H1 (cell line): ENCODE results near the gene TOMM22. TPM values are rescaled to one million over a fixed set of nuclear protein-coding genes. Genes with fewer than 3 reads are reported as not detected.

Experiments
- CTCF ChIA-PET: fragments of 300-600 bp; sonication (Branson Sonifier 250); formaldehyde crosslinking; loops from one replicate; lab custom pipeline; 2021; ENCODE audit not compliant: partially characterized antibody; lab: Charles Lee
- POLR2A ChIA-PET: fragments of 300-600 bp; sonication (Branson Sonifier 250); formaldehyde crosslinking; loops from one replicate; lab custom pipeline; 2021; ENCODE audit warnings: inconsistent platforms; ENCODE audit not compliant: partially characterized antibody; lab: Charles Lee
- DNase-seq, 2 experiments: peaks; one replicate each; pipeline versions ENCODE4 v3.0.0 to v3.0.0-alpha.2; 2010 to 2022; ENCODE audit warnings: low spot score in 2 of 2, low read depth in 1 of 2, mixed read lengths in 1 of 2
- FAIRE-seq: peaks from 2 replicates; lab custom pipeline; 2011; peaks lifted over from hg19 to GRCh38; lab: Jason Lieb, UNC
- H2AFZ ChIP-seq: 2 replicates; pipeline ENCODE4 v1.8.1; 2012; ENCODE audit warnings: low read length, inconsistent platforms
- H2AK5ac ChIP-seq: 2 replicates; pipeline ENCODE4 v1.6.1; 2013; ENCODE audit warnings: low read depth, low read length
- H2BK120ac ChIP-seq: replicated peaks from 2 replicates; pipeline ENCODE3; 2013; ENCODE audit warnings: low read depth, low read length, inconsistent platforms
- H2BK12ac ChIP-seq: 2 replicates; pipeline ENCODE4 v1.6.1; 2013; ENCODE audit warnings: low read depth, low read length
- H2BK15ac ChIP-seq: 2 replicates; pipeline ENCODE4 v1.6.1; 2013; ENCODE audit warnings: low read length
- H2BK20ac ChIP-seq: 2 replicates; pipeline ENCODE4 v1.6.1; 2013; ENCODE audit warnings: low read length
- H2BK5ac ChIP-seq: 2 replicates; pipeline ENCODE4 v1.6.1; 2013; ENCODE audit warnings: low read depth, low read length
- H3K14ac ChIP-seq: 2 replicates; pipeline ENCODE4 v1.6.1; 2013; ENCODE audit warnings: inconsistent platforms; ENCODE audit not compliant: insufficient read length
- H3K18ac ChIP-seq: 2 replicates; pipeline ENCODE4 v1.6.1; 2013; ENCODE audit warnings: low read length; ENCODE audit errors: extremely low read depth
- H3K23ac ChIP-seq: 2 replicates; pipeline ENCODE4 v1.6.1; 2013; ENCODE audit warnings: inconsistent platforms; ENCODE audit not compliant: insufficient read length
- H3K23me2 ChIP-seq: 2 replicates; pipeline ENCODE4 v1.6.1; 2013; ENCODE audit warnings: low read depth, low read length
- H3K27ac ChIP-seq: 2 replicates; pipeline ENCODE4 v1.6.1; 2011; ENCODE audit warnings: low read depth, low read length, inconsistent platforms
- H3K27me3 ChIP-seq, 4 experiments: replicated peaks in 1 of 4; 1 replicate in 1 of 4; 2 replicates in 3 of 4; pipeline versions ENCODE4 v1.6.1 to v1.8.1; 2011 to 2013; ENCODE audit warnings: low read length in 3 of 4, mild to moderate bottlenecking in 3 of 4, inconsistent platforms in 2 of 4, mixed read lengths in 2 of 4, moderate library complexity in 1 of 4; ENCODE audit not compliant: control insufficient read depth in 3 of 4, insufficient read depth in 3 of 4; ENCODE audit errors: extremely low read depth in 1 of 4
- H3K36me3 ChIP-seq, 4 experiments: 2 replicates each; pipeline versions ENCODE4 v1.6.1 to v1.8.1; 2011 to 2013; ENCODE audit warnings: mild to moderate bottlenecking in 4 of 4, low read length in 3 of 4, moderate library complexity in 2 of 4, control low read depth in 1 of 4, inconsistent platforms in 1 of 4; ENCODE audit not compliant: insufficient read depth in 4 of 4, control insufficient read depth in 2 of 4
- H3K4ac ChIP-seq: replicated peaks from 2 replicates; pipeline ENCODE3; 2013; ENCODE audit warnings: low read length, low read depth, mixed read lengths, inconsistent platforms; ENCODE audit not compliant: insufficient read length
- H3K4me1 ChIP-seq, 4 experiments: replicated peaks in 1 of 4; 1 replicate in 1 of 4; 2 replicates in 3 of 4; pipeline versions ENCODE4 v1.6.1 to v1.8.1; 2011 to 2013; ENCODE audit warnings: low read length in 3 of 4, inconsistent platforms in 2 of 4, mixed read lengths in 1 of 4; ENCODE audit not compliant: insufficient read depth in 4 of 4, control insufficient read depth in 3 of 4
- H3K4me2 ChIP-seq, 2 experiments: 2 replicates each; pipeline versions ENCODE4 v1.6.1 to v1.8.1; 2011 to 2013; ENCODE audit warnings: low read depth in 2 of 2, low read length in 2 of 2, control low read depth in 1 of 2, inconsistent platforms in 1 of 2, mild to moderate bottlenecking in 1 of 2; ENCODE audit not compliant: insufficient read depth in 1 of 2
- H3K4me3 ChIP-seq, 4 experiments: fragments of 200-600, 300-600 bp in 1 of 4; sonication (generic), shearing (Covaris generic), sonication (Bioruptor Twin) in 1 of 4; 2 replicates each; pipeline versions ENCODE4 v1.5.1 to v1.8.1; 2011 to 2016; ENCODE audit warnings: low read length in 4 of 4, low read depth in 3 of 4, control low read depth in 2 of 4, inconsistent platforms in 2 of 4, mild to moderate bottlenecking in 2 of 4, mixed read lengths in 1 of 4, moderate library complexity in 1 of 4; ENCODE audit not compliant: insufficient read depth in 2 of 4; ENCODE audit errors: extremely low read depth in 1 of 4
- H3K56ac ChIP-seq: replicated peaks from 2 replicates; pipeline ENCODE3; 2013; ENCODE audit warnings: low read depth, mild to moderate bottlenecking, mixed read lengths, low read length, inconsistent platforms; ENCODE audit not compliant: insufficient read length
- H3K79me1 ChIP-seq: 2 replicates; pipeline ENCODE4 v1.6.1; 2013; ENCODE audit warnings: low read depth, low read length, control low read depth
- H3K79me2 ChIP-seq, 2 experiments: 2 replicates each; pipeline versions ENCODE4 v1.6.1 to v1.8.1; 2012 to 2013; ENCODE audit warnings: low read length in 2 of 2, mild to moderate bottlenecking in 2 of 2, inconsistent platforms in 1 of 2; ENCODE audit not compliant: insufficient read depth in 2 of 2, control insufficient read depth in 1 of 2
- H3K9ac ChIP-seq, 4 experiments: replicated peaks in 1 of 4; 1 replicate in 1 of 4; 2 replicates in 3 of 4; pipeline versions ENCODE4 v1.6.1 to v1.8.1; 2011 to 2013; ENCODE audit warnings: low read depth in 3 of 4, low read length in 3 of 4, control low read depth in 2 of 4, mild to moderate bottlenecking in 2 of 4, moderate library complexity in 2 of 4, inconsistent platforms in 1 of 4; ENCODE audit errors: extremely low read depth in 1 of 4
- H3K9me3 ChIP-seq, 2 experiments: 2 replicates each; pipeline versions ENCODE4 v1.6.1 to v1.8.1; 2012 to 2013; ENCODE audit warnings: mild to moderate bottlenecking in 2 of 2, moderate library complexity in 2 of 2, control low read depth in 1 of 2, inconsistent platforms in 1 of 2, low read depth in 1 of 2, low read length in 1 of 2, mixed read lengths in 1 of 2; ENCODE audit not compliant: insufficient read depth in 2 of 2
- H4K20me1 ChIP-seq, 2 experiments: replicated peaks in 1 of 2; 2 replicates each; pipeline versions ENCODE3 to v1.8.1; 2011 to 2013; ENCODE audit warnings: inconsistent platforms in 2 of 2, low read length in 2 of 2, mild to moderate bottlenecking in 1 of 2; ENCODE audit not compliant: insufficient read depth in 2 of 2, control insufficient read depth in 1 of 2
- H4K5ac ChIP-seq: 2 replicates; pipeline ENCODE4 v1.6.1; 2013; ENCODE audit warnings: low read length, low read depth, mixed read lengths, inconsistent platforms; ENCODE audit not compliant: insufficient read length
- H4K8ac ChIP-seq: 2 replicates; pipeline ENCODE4 v1.8.0; 2013; ENCODE audit warnings: mild to moderate bottlenecking, moderate library complexity, low read length, inconsistent platforms; ENCODE audit not compliant: insufficient read depth; ENCODE audit errors: extremely low read depth
- H4K91ac ChIP-seq: replicated peaks from 2 replicates; pipeline ENCODE3; 2013; ENCODE audit warnings: low read length, mixed read lengths, inconsistent platforms; ENCODE audit not compliant: insufficient read length
- BACH1 ChIP-seq: IDR thresholded peaks from 2 replicates; pipeline ENCODE4 v1.6.1; 2012; ENCODE audit warnings: low read length, improper control_type of control experiment
- CBX8 ChIP-seq: fragments of 300-800, 300-1000 bp; sonication (generic); IDR thresholded peaks from 2 replicates; pipeline ENCODE4 v1.7.1; 2016; ENCODE audit warnings: low read depth, low read length, borderline replicate concordance
- CEBPB ChIP-seq: IDR thresholded peaks from 2 replicates; pipeline ENCODE4 v1.6.1; 2012; ENCODE audit warnings: low read depth, low read length
- CREB1 ChIP-seq: IDR thresholded peaks from 2 replicates; pipeline ENCODE4 v1.6.1; 2012; ENCODE audit warnings: inconsistent platforms
- EP300 ChIP-seq, 2 experiments: IDR thresholded peaks; 1 replicate in 1 of 2; 2 replicates in 1 of 2; pipeline ENCODE4 v1.6.1; 2011 to 2012; ENCODE audit warnings: low read depth in 2 of 2, low read length in 2 of 2, mild to moderate bottlenecking in 2 of 2, borderline replicate concordance in 1 of 2, inconsistent platforms in 1 of 2, moderate library complexity in 1 of 2
- EZH2 ChIP-seq: fragments of 200-600 bp; sonication (generic); IDR thresholded peaks from 2 replicates; pipeline ENCODE4 v1.7.1; 2012; ENCODE audit warnings: low read depth, mild to moderate bottlenecking, moderate library complexity, low read length, inconsistent platforms; ENCODE audit not compliant: severe bottlenecking
- JUND ChIP-seq: IDR thresholded peaks from 2 replicates; pipeline ENCODE4 v1.6.1; 2011; ENCODE audit warnings: mild to moderate bottlenecking, improper control_type of control experiment, low read length
- RNF2 ChIP-seq: fragments of 200-900, 300-1000 bp; sonication (generic); IDR thresholded peaks from 2 replicates; pipeline ENCODE4 v1.7.1; 2016; ENCODE audit warnings: borderline replicate concordance, low read depth, mild to moderate bottlenecking, antibody characterized with exemption, low read length; ENCODE audit not compliant: poor library complexity, severe bottlenecking; ENCODE audit errors: missing control alignments
- SAP30 ChIP-seq: fragments of 300-600 bp; sonication (generic); IDR thresholded peaks from 2 replicates; pipeline ENCODE4 v1.7.1; 2012; ENCODE audit warnings: low read length, moderate library complexity, mild to moderate bottlenecking, inconsistent platforms; ENCODE audit not compliant: insufficient read depth, insufficient replicate concordance
- TAF7 ChIP-seq: optimal IDR thresholded peaks from 2 replicates; pipeline ENCODE3; 2011; ENCODE audit warnings: low read depth, mild to moderate bottlenecking, inconsistent platforms, low read length, moderate library complexity, borderline replicate concordance
- WGBS, 2 experiments: shearing (Covaris generic) in 1 of 2; methylation state at CpG; one replicate each; pipeline versions ENCODE4 v1.1.6 to v1.1.7; 2013 to 2015; ENCODE audit warnings: low lambda C conversion rate in 2 of 2, mixed read lengths in 2 of 2, inconsistent platforms in 1 of 2, low coverage in 1 of 2, missing lambda C conversion rate in 1 of 2; ENCODE audit not compliant: insufficient replicate concordance in 2 of 2, insufficient coverage in 1 of 2, insufficient read length in 1 of 2; ENCODE audit errors: extremely low coverage in 1 of 2, missing lambda C conversion rate in 1 of 2; 5-methylcytosine and 5-hydroxymethylcytosine counted together
- polyA plus RNA-seq, 7 experiments: library from polyadenylated mRNA; depleted of rRNA in 3 of 7; stranded (reverse) in 5 of 7; unstranded in 2 of 7; fragments of >200 nt in 5 of 7; fragments of 200-250 nt in 2 of 7; gene quantifications; 1 replicate in 5 of 7; 2 replicates in 1 of 7; 4 replicates in 1 of 7; pipeline versions ENCODE4 v1.2.1 to v1.2.3, GENCODE V29; 2011 to 2013; ENCODE audit warnings: missing spikeins in 2 of 7, mixed read lengths in 2 of 7
- total RNA-seq: library from RNA; stranded (reverse); fragmentation: NEBNext Ultra II Directional; extraction: Animal tissue kit (Norgen Biotek cat#: 25700); gene quantifications from 2 replicates; pipeline ENCODE4 v1.2.1, GENCODE V29; 2021

Gene TOMM22
- total and polyA plus RNA-seq, 2 of the 8 experiments (the other 6 are each of a cell fraction or from before 2014, with no cell fraction given), result 84.0 to 125 TPM

DNA sequence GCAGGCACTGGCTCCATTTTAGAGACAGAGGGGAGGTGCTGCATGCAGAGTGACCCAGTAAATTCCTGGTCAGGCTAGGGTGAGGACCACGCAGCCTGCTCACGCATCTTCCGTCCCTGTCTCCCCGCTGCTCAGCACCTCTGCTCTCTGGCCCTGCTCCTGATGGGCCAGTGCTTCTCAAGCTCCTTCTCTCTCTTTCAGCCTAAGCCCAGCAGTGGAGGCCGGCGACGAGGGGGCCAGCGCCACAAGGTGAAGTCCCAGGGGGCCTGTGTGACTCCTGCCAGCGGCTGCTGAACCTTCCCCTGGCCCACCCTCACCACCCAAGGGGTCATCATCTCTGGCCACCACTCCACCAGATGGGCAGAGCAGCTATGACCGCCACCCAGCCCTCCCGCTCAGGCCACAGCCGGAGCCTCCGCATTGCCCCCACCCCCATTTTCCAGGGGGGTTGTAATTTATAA lies 48.7 kb downstream of the TOMM22 start:
- FAIRE-seq (no peak), DNase-seq (no peak)
- Histone ChIP-seq H2BK20ac (no peak overlapping the region), H2BK5ac (no peak overlapping the region), H2BK12ac (no peak overlapping the region), H2BK120ac (no peak overlapping the region), H3K9me3 (no peaks in the 10 kb centered on the region), H3K23ac (no peak overlapping the region), H3K14ac (no peak overlapping the region), H3K79me1 (no peaks in the 10 kb centered on the region), H2BK15ac (no peak overlapping the region), H3K23me2 (no peaks in the 10 kb centered on the region), H3K36me3 (peaks cover 29 to 70% (median 61%) of the 10 kb centered on the region in 4 experiments), H3K4me1 (no peaks in the 10 kb centered on the region), H3K27me3 (no peaks in the 10 kb centered on the region), H3K9ac (no peak overlapping the region), H3K4ac (no peak overlapping the region), H4K91ac (no peak overlapping the region), H3K79me2 (no peaks in the 10 kb centered on the region), H4K5ac (no peak overlapping the region), H3K4me2 (no peak overlapping the region), H3K4me3 (no peak overlapping the region), H2AK5ac (no peak overlapping the region), H3K18ac (no peak overlapping the region), H2AFZ (no peak overlapping the region), H4K8ac (no peak overlapping the region), H3K27ac (no peak overlapping the region), H3K56ac (no peak overlapping the region), H4K20me1 (peaks cover 11 to 16% of the 10 kb centered on the region in 2 experiments)
- 96% methylated on average over 9 of the region's 13 CpGs; no CpG with 5 or more reads in 1 of the 2 experiments for whole genome bisulfite sequencing, 2 experiments
- ChIA-PET CTCF (interaction anchor here (0.6 to 11.1 kb wide), 5 partner anchors 13 to 176 kb away, joined by 3 to 124 read pairs (median 4); no protein-coding TSS in a partner anchor), POLR2A (interaction anchor here (1.0 to 13.2 kb wide), 3 partner anchors 10 to 20 kb away, joined by 3 to 112 read pairs (median 7); no protein-coding TSS in a partner anchor)
- no peak for TF ChIP-seq CREB1
- no peak for TF ChIP-seq SAP30
- no peak for TF ChIP-seq EZH2
- no peak for TF ChIP-seq CEBPB
- no peak for TF ChIP-seq TAF7
- no peak for TF ChIP-seq EP300 (IDR thresholded peaks at IDR 0.05; ENCODE audit: borderline replicate concordance in 1 of 2, low read depth in 2 of 2, low read length in 2 of 2)
- no peak for TF ChIP-seq JUND
- TF ChIP-seq RNF2, result no peak
- no peak for TF ChIP-seq BACH1
- TF ChIP-seq CBX8, result no peak
